DLD1 (cell line): ENCODE results near the gene POLDIP3.
"Not testable (repeated sequence)": the region's sequence is repeated elsewhere in the genome, so short reads cannot be mapped to it uniquely, and the experiment has no call there.

ENCODE experiments used
- in situ Hi-C: cut with HindIII; loops from 2 replicates; pipeline ENCODE4 v1.10.0; 2017; ENCODE audit warnings: low sequenced_read_pairs

The POLDIP3 gene

GRCh38 chr22:42595434-42595833 is 19.2 kb downstream of the POLDIP3 start:
- in situ Hi-C loops, result no loop called here

- in situ Hi-C loops, result no loop called here
These were observed 22.7 kb downstream of the POLDIP3 start for GRCh38 chr22:42591987-42592386.

GRCh38 chr22:42587588-42588175 is 27.0 kb downstream of the POLDIP3 start:
- in situ Hi-C loops, result no loop called here

- in situ Hi-C loops, result no loop called here
These were observed 28.3 kb downstream of the POLDIP3 start for GRCh38 chr22:42586381-42586780.

GRCh38 chr22:42585096-42585495 is 29.6 kb downstream of the POLDIP3 start:
- in situ Hi-C loops, result no loop called here

GRCh38 chr22:42584364-42584940 is 30.2 kb downstream of the POLDIP3 start:
- in situ Hi-C loops, result no loop called here

GRCh38 chr22:42582987-42583386 is 31.7 kb downstream of the POLDIP3 start:
- in situ Hi-C loops, result no loop called here

- in situ Hi-C loops, result no loop called here
These were observed 32.6 kb downstream of the POLDIP3 start for GRCh38 chr22:42581762-42582716.

- in situ Hi-C loops, result not testable (repeated sequence)
These were observed 33.4 kb downstream of the POLDIP3 start for GRCh38 chr22:42581194-42581761.

GRCh38 chr22:42580040-42580439 is 34.6 kb downstream of the POLDIP3 start:
- in situ Hi-C loops, result not testable (repeated sequence)

GRCh38 chr22:42577623-42578240 is 37.0 kb downstream of the POLDIP3 start:
- in situ Hi-C loops, result no loop called here

- in situ Hi-C loops, result not testable (repeated sequence)
These were observed 37.5 kb downstream of the POLDIP3 start for GRCh38 chr22:42577141-42577540.

GRCh38 chr22:42575996-42576574 is 38.6 kb downstream of the POLDIP3 start:
- in situ Hi-C loops, result not testable (repeated sequence)

GRCh38 chr22:42574468-42574867 is 40.2 kb downstream of the POLDIP3 start:
- in situ Hi-C loops, result not testable (repeated sequence)

- in situ Hi-C loops, result not testable (repeated sequence)
These were observed 40.6 kb downstream of the POLDIP3 start for GRCh38 chr22:42574046-42574445.

GRCh38 chr22:42571068-42571467 is 43.6 kb downstream of the POLDIP3 start:
- in situ Hi-C loops, result not testable (repeated sequence)

- in situ Hi-C loops, result not testable (repeated sequence)
These were observed 44.1 kb downstream of the POLDIP3 start for GRCh38 chr22:42570580-42570979.

GRCh38 chr22:42567950-42568349 is 46.7 kb downstream of the POLDIP3 start:
- in situ Hi-C loops, result not testable (repeated sequence)

- in situ Hi-C loops, result no loop called here
These were observed 48.7 kb downstream of the POLDIP3 start for GRCh38 chr22:42565956-42566355.

GRCh38 chr22:42564699-42565098 is 50.0 kb downstream of the POLDIP3 start:
- in situ Hi-C loops, result no loop called here

- in situ Hi-C loops, result not testable (repeated sequence)
These were observed 50.7 kb downstream of the POLDIP3 start for GRCh38 chr22:42563943-42564342.
